Body of pancreas (tissue), 4 donors: ENCODE data around the gene TCEA2. TPM values are rescaled to one million over a fixed set of nuclear protein-coding genes. Genes with fewer than 3 reads are reported as not detected.
A peak's percentile ranks its signal among the peaks of the same experiment; 100 is the strongest.

Experiments
- ATAC-seq: fragments of 150-250 bp; one replicate; pipeline ENCODE4 v1.9.1; 2016
- DNase-seq, 4 donors: peaks; one replicate each; pipeline ENCODE4 v3.0.0-alpha.2; 2019
- H3K27ac ChIP-seq, 4 donors: fragments of 200-600 bp; sonication (generic); 1 replicate in 3 of 4; 2 replicates in 1 of 4; pipeline versions ENCODE4 v1.5.1 to v1.6.1; 2016 to 2019; ENCODE audit warnings: mild to moderate bottlenecking in 1 of 4, mixed read lengths in 1 of 4, moderate library complexity in 1 of 4
- H3K27me3 ChIP-seq, 2 donors: fragments of 200-600 bp; sonication (generic); one replicate each; pipeline ENCODE4 v1.6.0; 2016; ENCODE audit warnings: mild to moderate bottlenecking in 1 of 2
- H3K36me3 ChIP-seq, 2 donors: fragments of 200-600 bp; sonication (generic); replicated peaks in 1 of 2; 2 replicates each; pipeline ENCODE4 v1.5.1; 2016; ENCODE audit warnings: low read depth in 2 of 2; ENCODE audit not compliant: insufficient read depth in 1 of 2
- H3K4me1 ChIP-seq: fragments of 200-600 bp; sonication (generic); one replicate; pipeline ENCODE4 v1.6.0; 2016
- H3K4me3 ChIP-seq, 2 donors: fragments of 200-600 bp; sonication (generic); 1 replicate in 1 of 2; 2 replicates in 1 of 2; pipeline ENCODE4 v1.5.1; 2016 to 2019
- H3K9me3 ChIP-seq, 3 donors: fragments of 200-600 bp; sonication (generic); 1 replicate in 2 of 3; 2 replicates in 1 of 3; pipeline ENCODE4 v1.5.1; 2016
- CTCF ChIP-seq, 7 experiments: fragments of 450-650 bp in 4 of 7; fragments of 200-600 bp in 3 of 7; sonication (generic) in 3 of 7; IDR thresholded peaks; one replicate each; pipeline ENCODE4 v1.5.1; 2016 to 2019; ENCODE audit warnings: antibody characterized with exemption in 7 of 7
- POLR2A ChIP-seq, 3 donors: fragments of 450-650 bp; IDR thresholded peaks; one replicate each; pipeline ENCODE4 v1.6.1; 2016; ENCODE audit warnings: antibody characterized with exemption in 3 of 3, mild to moderate bottlenecking in 2 of 3
- WGBS, 2 donors: methylation state at CpG; one replicate each; pipeline ENCODE4 v1.1.5; 2017; 5-methylcytosine and 5-hydroxymethylcytosine counted together
- intact Hi-C: fragments of 100-400 bp; cut with DNase I; formaldehyde crosslinking; loops from one replicate; pipeline ENCODE4 v1.15.1; 2023
- total RNA-seq, 2 donors: library from RNA; depleted of rRNA; stranded (reverse); fragments of >200 nt; gene quantifications; one replicate each; pipeline ENCODE4 v1.1.0, GENCODE V29; 2016

Gene TCEA2
- total RNA-seq, 2 donors from 2014 or later, result 16.6 to 17.5 TPM

- no peaks in the 10 kb centered on the region for H3K36me3 ChIP-seq
- WGBS, 2 donors, result 53 to 63% methylated on average over 12 to 16 of the region's 17 CpGs
- intact Hi-C loops, result no loop called here
- ATAC-seq, result no peak
- H3K27ac ChIP-seq, result peak overlapping the region in 3 of 4 donors; percentile 4 to 81 (median 52)
- peaks cover 0 to 9% of the 10 kb centered on the region in 2 donors for H3K27me3 ChIP-seq
- TF ChIP-seq CTCF (IDR thresholded peaks at IDR 0.05) (no peak), POLR2A (IDR thresholded peaks at IDR 0.05) (no peak)
- DNase-seq, result no peak
- no peak overlapping the region for H3K4me3 ChIP-seq
- peaks cover 37% of the 10 kb centered on the region for H3K4me1 ChIP-seq
- no peaks in the 10 kb centered on the region for H3K9me3 ChIP-seq
Measured at GRCh38 chr20:64080813-64081623, 18.0 kb downstream of the TCEA2 start.

GRCh38 chr20:64081624-64081964 is 18.6 kb downstream of the TCEA2 start:
- TF ChIP-seq CTCF (IDR thresholded peaks at IDR 0.05), result no peak
- no peak for TF ChIP-seq POLR2A (IDR thresholded peaks at IDR 0.05)
- WGBS, 2 donors, result 76 to 91% methylated on average over 6 of the region's 6 CpGs
- H3K9me3 ChIP-seq, result no peaks in the 10 kb centered on the region
- H3K27me3 ChIP-seq, result peaks cover 0 to 9% of the 10 kb centered on the region in 2 donors
- H3K27ac ChIP-seq, result no peak overlapping the region
- H3K4me1 ChIP-seq, result peaks cover 37% of the 10 kb centered on the region
- H3K4me3 ChIP-seq, result no peak overlapping the region
- no peak for ATAC-seq
- intact Hi-C loops, result no loop called here
- no peak for DNase-seq
- H3K36me3 ChIP-seq, result no peaks in the 10 kb centered on the region

GRCh38 chr20:64082126-64082731 is 19.2 kb downstream of the TCEA2 start:
- ATAC-seq (no peak), DNase-seq (no peak)
- no peak for TF ChIP-seq CTCF (IDR thresholded peaks at IDR 0.05)
- TF ChIP-seq POLR2A (IDR thresholded peaks at IDR 0.05), result no peak
- 38 to 45% methylated on average over 12 to 13 of the region's 13 CpGs for WGBS, 2 donors
- Histone ChIP-seq H3K4me1 (peaks cover 37% of the 10 kb centered on the region), H3K36me3 (no peaks in the 10 kb centered on the region), H3K27me3 (peaks cover 0 to 9% of the 10 kb centered on the region in 2 donors), H3K27ac (no peak overlapping the region), H3K4me3 (no peak overlapping the region), H3K9me3 (no peaks in the 10 kb centered on the region)
- intact Hi-C loops, result no loop called here

GRCh38 chr20:64082820-64083377 is 19.9 kb downstream of the TCEA2 start:
- TF ChIP-seq CTCF (IDR thresholded peaks at IDR 0.05) (no peak), POLR2A (IDR thresholded peaks at IDR 0.05) (no peak)
- Histone ChIP-seq H3K4me3 (no peak overlapping the region), H3K27me3 (peaks cover 0 to 9% of the 10 kb centered on the region in 2 donors), H3K4me1 (peaks cover 37% of the 10 kb centered on the region), H3K27ac (no peak overlapping the region), H3K36me3 (no peaks in the 10 kb centered on the region), H3K9me3 (no peaks in the 10 kb centered on the region)
- WGBS, 2 donors, result 20 to 28% methylated on average over 8 to 13 of the region's 13 CpGs
- DNase-seq, result no peak
- no peak for ATAC-seq
- intact Hi-C loops, result no loop called here
